Left lung (tissue), 10 donors: ENCODE data around the gene EFNA1. TPM values are rescaled to one million over a fixed set of nuclear protein-coding genes. Genes with fewer than 3 reads are reported as not detected.

Experiments used
- ATAC-seq: fragments of 200-7000 bp; cut with Tn5 transposase; one replicate; pipeline ENCODE4 v1.9.1; 2020; ENCODE audit warnings: moderate library complexity
- DNase-seq, 4 donors: peaks; one replicate each; pipeline ENCODE4 v3.0.0-alpha.2; 2013 to 2020
- H3K27ac ChIP-seq, 2 donors: fragments of 200-600 bp; sonication (generic) in 1 of 2; one replicate each; pipeline versions ENCODE4 v1.5.0 to v1.8.0; 2020 to 2021
- H3K27me3 ChIP-seq, 2 donors: fragments of 200-600 bp; sonication (generic) in 1 of 2; one replicate each; pipeline versions ENCODE4 v1.5.0 to v1.8.0; 2020 to 2021
- H3K36me3 ChIP-seq, 2 donors: fragments of 200-600 bp; sonication (generic) in 1 of 2; one replicate each; pipeline versions ENCODE4 v1.5.0 to v1.8.0; 2020 to 2021
- H3K4me1 ChIP-seq, 2 donors: fragments of 200-600 bp; one replicate each; pipeline ENCODE4 v1.8.0; 2021
- H3K4me3 ChIP-seq, 2 donors: fragments of 200-600 bp; sonication (generic) in 1 of 2; one replicate each; pipeline versions ENCODE4 v1.5.0 to v1.8.0; 2020 to 2021; ENCODE audit warnings: mild to moderate bottlenecking in 1 of 2
- H3K9me3 ChIP-seq, 2 donors: fragments of 200-600 bp; sonication (generic) in 1 of 2; one replicate each; pipeline versions ENCODE4 v1.5.0 to v1.8.0; 2020 to 2021
- intact Hi-C, 2 donors: fragments of 100-400 bp; cut with DNase I; formaldehyde crosslinking; loops; one replicate each; pipeline versions ENCODE4 v1.11.2 to v1.14.2; 2022
- polyA plus RNA-seq, 6 donors: library from polyadenylated mRNA; unstranded; fragments of 120-200 nt; gene quantifications; one replicate each; pipeline ENCODE4 v1.2.1, GENCODE V29; 2013; ENCODE audit not compliant: insufficient read length in 6 of 6
- total RNA-seq, 2 donors: library from RNA; stranded (reverse); fragmentation: NEBNext Ultra II Directional; extraction: Animal tissue kit (Norgen Biotek cat#: 25700); gene quantifications; one replicate each; pipeline ENCODE4 v1.2.1, GENCODE V29; 2021
- TF ChIP-seq, protein P1 (sequence below), 2 donors: fragments of 200-600 bp; sonication (generic) in 1 of 2; IDR thresholded peaks; one replicate each; pipeline versions ENCODE4 v1.5.0 to v1.8.0; 2021; ENCODE audit warnings: antibody characterized with exemption in 2 of 2
- donor health status: DM: no; HTN: yes; CAD: no.
- donor health status: DM: no; HTN: no; CAD: no.

EFNA1 gene
- total and polyA plus RNA-seq, 8 donors: 63.7 to 148 (median 98.4) TPM

DNA sequence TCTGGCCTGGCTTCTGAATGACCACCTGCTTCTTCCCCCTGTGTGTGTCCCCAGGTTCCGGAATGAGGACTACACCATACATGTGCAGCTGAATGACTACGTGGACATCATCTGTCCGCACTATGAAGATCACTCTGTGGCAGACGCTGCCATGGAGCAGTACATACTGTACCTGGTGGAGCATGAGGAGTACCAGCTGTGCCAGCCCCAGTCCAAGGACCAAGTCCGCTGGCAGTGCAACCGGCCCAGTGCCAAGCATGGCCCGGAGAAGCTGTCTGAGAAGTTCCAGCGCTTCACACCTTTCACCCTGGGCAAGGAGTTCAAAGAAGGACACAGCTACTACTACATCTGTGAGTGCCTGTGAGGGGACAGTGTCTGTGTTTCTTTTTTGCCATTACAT lies 3.6 kb downstream of the EFNA1 start:
- peaks cover 0 to 36% of the 10 kb centered on the region in 2 donors for H3K36me3 ChIP-seq
- TF ChIP-seq, protein P1, sequence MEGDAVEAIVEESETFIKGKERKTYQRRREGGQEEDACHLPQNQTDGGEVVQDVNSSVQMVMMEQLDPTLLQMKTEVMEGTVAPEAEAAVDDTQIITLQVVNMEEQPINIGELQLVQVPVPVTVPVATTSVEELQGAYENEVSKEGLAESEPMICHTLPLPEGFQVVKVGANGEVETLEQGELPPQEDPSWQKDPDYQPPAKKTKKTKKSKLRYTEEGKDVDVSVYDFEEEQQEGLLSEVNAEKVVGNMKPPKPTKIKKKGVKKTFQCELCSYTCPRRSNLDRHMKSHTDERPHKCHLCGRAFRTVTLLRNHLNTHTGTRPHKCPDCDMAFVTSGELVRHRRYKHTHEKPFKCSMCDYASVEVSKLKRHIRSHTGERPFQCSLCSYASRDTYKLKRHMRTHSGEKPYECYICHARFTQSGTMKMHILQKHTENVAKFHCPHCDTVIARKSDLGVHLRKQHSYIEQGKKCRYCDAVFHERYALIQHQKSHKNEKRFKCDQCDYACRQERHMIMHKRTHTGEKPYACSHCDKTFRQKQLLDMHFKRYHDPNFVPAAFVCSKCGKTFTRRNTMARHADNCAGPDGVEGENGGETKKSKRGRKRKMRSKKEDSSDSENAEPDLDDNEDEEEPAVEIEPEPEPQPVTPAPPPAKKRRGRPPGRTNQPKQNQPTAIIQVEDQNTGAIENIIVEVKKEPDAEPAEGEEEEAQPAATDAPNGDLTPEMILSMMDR (IDR thresholded peaks at IDR 0.05): no peak
- ATAC-seq (no peak), DNase-seq (no peak)
- peak overlapping the region; percentile 15 to 66 for H3K4me3 ChIP-seq
- no peaks in the 10 kb centered on the region for H3K9me3 ChIP-seq
- peak overlapping the region; percentile 46 to 51 for H3K27ac ChIP-seq
- H3K4me1 ChIP-seq: peaks cover 26 to 69% of the 10 kb centered on the region in 2 donors
- H3K27me3 ChIP-seq: peaks cover 0 to 40% of the 10 kb centered on the region in 2 donors
- intact Hi-C loops: no loop called here

DNA sequence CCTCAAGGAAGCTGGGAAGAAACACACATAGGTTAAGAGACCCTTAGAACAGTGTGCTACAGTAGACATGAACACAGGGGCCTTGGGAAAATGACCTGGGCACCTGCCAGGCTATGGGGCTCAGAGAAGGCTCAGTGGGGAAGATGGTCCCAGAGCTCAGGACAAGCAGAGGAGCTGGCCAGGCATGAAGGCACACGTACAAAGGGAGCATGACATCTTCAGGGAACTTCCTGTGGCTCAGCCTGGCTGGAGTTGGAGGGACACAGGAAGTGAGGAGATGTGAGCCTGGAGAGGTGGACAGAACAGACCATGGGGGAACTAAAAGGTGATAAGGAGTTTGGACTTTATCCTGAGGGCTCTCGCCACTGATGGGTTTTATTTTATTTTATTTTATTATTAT lies 4.2 kb downstream of the EFNA1 start:
- H3K27ac ChIP-seq: peak overlapping the region; percentile 46 to 51
- H3K9me3 ChIP-seq: no peaks in the 10 kb centered on the region
- peaks cover 0 to 34% of the 10 kb centered on the region in 2 donors for H3K27me3 ChIP-seq
- ATAC-seq (no peak), DNase-seq (no peak)
- H3K4me3 ChIP-seq: peak overlapping the region; percentile 15 to 66
- peaks cover 0 to 36% of the 10 kb centered on the region in 2 donors for H3K36me3 ChIP-seq
- peaks cover 27 to 67% of the 10 kb centered on the region in 2 donors for H3K4me1 ChIP-seq
- intact Hi-C loops: no loop called here
- TF ChIP-seq, protein P1 (IDR thresholded peaks at IDR 0.05): no peak

DNA sequence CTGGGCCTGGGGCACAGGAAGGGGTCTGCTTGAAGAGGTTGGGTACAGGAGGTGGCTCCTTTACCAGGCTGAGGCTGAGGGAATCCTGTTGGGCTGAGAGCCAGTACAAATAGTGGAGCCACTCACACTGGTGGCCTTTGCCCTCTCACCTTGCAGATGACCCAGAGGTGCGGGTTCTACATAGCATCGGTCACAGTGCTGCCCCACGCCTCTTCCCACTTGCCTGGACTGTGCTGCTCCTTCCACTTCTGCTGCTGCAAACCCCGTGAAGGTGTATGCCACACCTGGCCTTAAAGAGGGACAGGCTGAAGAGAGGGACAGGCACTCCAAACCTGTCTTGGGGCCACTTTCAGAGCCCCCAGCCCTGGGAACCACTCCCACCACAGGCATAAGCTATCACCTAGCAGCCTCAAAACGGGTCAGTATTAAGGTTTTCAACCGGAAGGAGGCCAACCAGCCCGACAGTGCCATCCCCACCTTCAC lies 6.2 kb downstream of the EFNA1 start:
- ATAC-seq (no peak), DNase-seq (no peak)
- Histone ChIP-seq H3K27me3 (peaks cover 0 to 14% of the 10 kb centered on the region in 2 donors), H3K4me3 (peak overlapping the region in 1 of 2 donors; percentile 69), H3K4me1 (peaks cover 20 to 67% of the 10 kb centered on the region in 2 donors), H3K27ac (peak overlapping the region; percentile 48 to 98), H3K36me3 (peaks cover 0 to 36% of the 10 kb centered on the region in 2 donors), H3K9me3 (no peaks in the 10 kb centered on the region)
- intact Hi-C loops: no loop called here
- TF ChIP-seq, protein P1 (IDR thresholded peaks at IDR 0.05): no peak

DNA sequence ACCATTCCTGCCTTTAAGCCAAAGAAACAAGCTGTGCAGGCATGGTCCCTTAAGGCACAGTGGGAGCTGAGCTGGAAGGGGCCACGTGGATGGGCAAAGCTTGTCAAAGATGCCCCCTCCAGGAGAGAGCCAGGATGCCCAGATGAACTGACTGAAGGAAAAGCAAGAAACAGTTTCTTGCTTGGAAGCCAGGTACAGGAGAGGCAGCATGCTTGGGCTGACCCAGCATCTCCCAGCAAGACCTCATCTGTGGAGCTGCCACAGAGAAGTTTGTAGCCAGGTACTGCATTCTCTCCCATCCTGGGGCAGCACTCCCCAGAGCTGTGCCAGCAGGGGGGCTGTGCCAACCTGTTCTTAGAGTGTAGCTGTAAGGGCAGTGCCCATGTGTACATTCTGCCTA lies 6.6 kb downstream of the EFNA1 start:
- H3K27me3 ChIP-seq: peaks cover 0 to 9% of the 10 kb centered on the region in 2 donors
- intact Hi-C loops: no loop called here
- H3K36me3 ChIP-seq: peaks cover 0 to 36% of the 10 kb centered on the region in 2 donors
- peak overlapping the region; percentile 95 to 98 for H3K27ac ChIP-seq
- peak overlapping the region in 1 of 2 donors; percentile 69 for H3K4me3 ChIP-seq
- no peak for ATAC-seq
- no peak for DNase-seq
- peaks cover 25 to 68% of the 10 kb centered on the region in 2 donors for H3K4me1 ChIP-seq
- H3K9me3 ChIP-seq: no peaks in the 10 kb centered on the region
- TF ChIP-seq, protein P1 (IDR thresholded peaks at IDR 0.05): no peak

DNA sequence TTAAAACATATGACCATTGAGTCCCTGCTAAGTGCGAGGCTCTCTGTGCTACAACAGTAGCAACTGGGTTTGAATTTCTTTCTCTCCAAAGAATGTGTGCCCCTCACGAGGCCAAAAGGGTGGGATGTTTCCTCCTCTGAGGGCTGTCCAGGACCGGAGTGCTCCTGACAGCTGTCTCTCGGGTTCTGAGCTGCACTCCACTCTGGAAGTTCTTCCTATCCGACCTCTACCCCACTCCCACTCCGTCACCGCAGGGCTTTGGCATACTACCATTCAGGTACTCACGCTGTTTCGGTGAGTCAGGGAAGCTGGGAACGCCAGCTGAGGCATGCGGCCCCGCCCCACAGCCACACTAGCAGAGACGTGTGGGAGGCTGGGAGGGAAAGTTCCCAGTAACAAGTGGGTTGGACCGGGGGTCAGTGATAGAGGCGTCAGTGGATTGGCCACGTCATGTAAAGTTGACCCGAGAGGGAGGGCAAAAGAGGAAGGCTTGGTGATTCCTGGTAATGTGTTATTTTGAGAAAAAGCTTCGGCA lies 7.3 kb downstream of the EFNA1 start:
- H3K4me1 ChIP-seq: peaks cover 29 to 73% of the 10 kb centered on the region in 2 donors

More for the DNA sequence above, 7.3 kb downstream of the EFNA1 start:
- peak; percentile 78 for ATAC-seq
- peak; percentile 49 to 94 (median 84) for DNase-seq
- intact Hi-C loops: no loop called here
- H3K36me3 ChIP-seq: peaks cover 0 to 36% of the 10 kb centered on the region in 2 donors
- peak overlapping the region; percentile 52 to 69 for H3K4me3 ChIP-seq
- H3K9me3 ChIP-seq: no peaks in the 10 kb centered on the region
- TF ChIP-seq, protein P1 (IDR thresholded peaks at IDR 0.05): no peak
- H3K27me3 ChIP-seq: peaks cover 0 to 3% of the 10 kb centered on the region in 2 donors
- peak overlapping the region; percentile 95 to 98 for H3K27ac ChIP-seq
